IPS-15b (cell line): Measurements from ENCODE around the gene MIS12.

Source experiments
- H3K27me3 ChIP-seq: one replicate; pipeline ENCODE4 v1.6.1; 2013; ENCODE audit warnings: low read length; ENCODE audit not compliant: control insufficient read depth, insufficient read depth
- H3K36me3 ChIP-seq: one replicate; pipeline ENCODE4 v1.6.1; 2013; ENCODE audit warnings: low read length; ENCODE audit not compliant: control insufficient read depth, insufficient read depth
- H3K4me1 ChIP-seq: one replicate; pipeline ENCODE4 v1.6.1; 2013; ENCODE audit warnings: mild to moderate bottlenecking, low read length; ENCODE audit not compliant: control insufficient read depth, insufficient read depth
- H3K4me3 ChIP-seq: one replicate; pipeline ENCODE4 v1.5.1; 2013; ENCODE audit warnings: low read depth, low read length
- H3K9ac ChIP-seq: one replicate; pipeline ENCODE4 v1.6.1; 2013; ENCODE audit warnings: low read depth, mild to moderate bottlenecking, low read length
- H3K9me3 ChIP-seq: one replicate; pipeline ENCODE4 v1.6.1; 2013; ENCODE audit warnings: mild to moderate bottlenecking, low read length; ENCODE audit not compliant: control insufficient read depth, insufficient read depth

MIS12 gene

DNA sequence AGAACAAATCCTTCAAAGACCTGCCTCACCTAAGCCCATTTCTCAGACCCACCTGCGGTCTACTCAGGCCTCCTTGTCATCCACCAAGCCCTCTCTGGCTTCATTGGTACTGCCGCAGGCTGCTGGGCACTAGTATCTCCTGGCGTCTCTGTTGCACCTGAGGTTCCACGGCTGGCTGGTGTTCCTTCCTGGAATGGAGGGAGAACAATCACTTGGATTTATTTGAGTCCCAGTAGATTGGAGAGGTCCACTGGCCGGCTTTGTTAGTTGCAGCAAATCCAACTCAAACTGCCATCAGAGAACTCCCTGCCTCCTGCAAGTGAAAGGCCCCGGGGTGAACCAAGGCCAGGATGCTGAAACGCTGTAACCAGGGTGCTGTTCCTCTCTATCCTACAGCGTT, 15.3 kb downstream of the MIS12 start:
- Histone ChIP-seq H3K9me3 (no peaks in the 10 kb centered on the region), H3K4me3 (no peak overlapping the region), H3K27me3 (peaks cover 51% of the 10 kb centered on the region), H3K36me3 (no peaks in the 10 kb centered on the region), H3K9ac (no peak overlapping the region), H3K4me1 (peaks cover 3% of the 10 kb centered on the region)

DNA sequence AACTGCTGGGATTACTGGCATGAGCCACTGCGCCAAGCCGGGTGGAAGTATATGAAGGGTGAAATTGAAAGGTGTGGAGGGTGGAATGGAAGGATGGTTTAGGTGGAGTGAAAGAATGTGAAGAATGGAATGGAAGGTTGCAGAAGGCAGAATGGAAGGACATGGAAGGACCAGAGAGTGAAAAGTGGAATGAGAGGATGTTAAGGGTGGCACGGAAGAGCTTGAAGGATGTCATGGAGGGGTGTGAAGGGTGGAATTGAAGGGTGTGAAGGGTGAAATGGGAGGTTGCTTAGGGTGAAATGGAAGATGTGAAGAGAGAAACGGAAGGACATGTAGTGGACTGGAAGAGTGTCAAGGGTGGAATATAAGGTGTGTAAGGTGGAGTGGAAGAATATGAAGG, 16.2 kb downstream of the MIS12 start:
- no peaks in the 10 kb centered on the region for H3K9me3 ChIP-seq
- peaks cover 46% of the 10 kb centered on the region for H3K27me3 ChIP-seq
- no peaks in the 10 kb centered on the region for H3K36me3 ChIP-seq
- no peak overlapping the region for H3K9ac ChIP-seq
- H3K4me1 ChIP-seq = peaks cover 3% of the 10 kb centered on the region
- H3K4me3 ChIP-seq = no peak overlapping the region

DNA sequence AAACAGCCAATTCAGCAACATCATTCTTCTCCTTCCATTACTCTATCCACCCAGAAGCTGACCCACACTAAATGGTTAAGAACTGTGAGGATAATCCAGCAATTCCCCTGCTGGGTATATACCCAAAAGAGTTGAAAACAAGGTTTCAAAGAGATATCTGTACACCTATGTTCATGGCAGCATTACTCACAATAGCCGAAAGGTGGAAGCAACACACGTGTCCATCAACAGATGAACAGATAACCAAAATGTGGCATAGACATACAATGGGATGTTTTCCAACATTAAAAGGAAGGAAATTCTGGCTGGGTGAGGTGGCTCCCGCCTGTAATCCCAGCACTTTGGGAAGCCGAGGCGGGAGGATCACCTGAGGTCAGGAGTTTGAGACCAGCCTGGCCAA, 19.9 kb downstream of the MIS12 start:
- H3K4me1 ChIP-seq = peaks cover 2% of the 10 kb centered on the region
- no peak overlapping the region for H3K9ac ChIP-seq
- H3K9me3 ChIP-seq = no peaks in the 10 kb centered on the region
- H3K4me3 ChIP-seq = no peak overlapping the region
- no peaks in the 10 kb centered on the region for H3K36me3 ChIP-seq
- peaks cover 24% of the 10 kb centered on the region for H3K27me3 ChIP-seq

DNA sequence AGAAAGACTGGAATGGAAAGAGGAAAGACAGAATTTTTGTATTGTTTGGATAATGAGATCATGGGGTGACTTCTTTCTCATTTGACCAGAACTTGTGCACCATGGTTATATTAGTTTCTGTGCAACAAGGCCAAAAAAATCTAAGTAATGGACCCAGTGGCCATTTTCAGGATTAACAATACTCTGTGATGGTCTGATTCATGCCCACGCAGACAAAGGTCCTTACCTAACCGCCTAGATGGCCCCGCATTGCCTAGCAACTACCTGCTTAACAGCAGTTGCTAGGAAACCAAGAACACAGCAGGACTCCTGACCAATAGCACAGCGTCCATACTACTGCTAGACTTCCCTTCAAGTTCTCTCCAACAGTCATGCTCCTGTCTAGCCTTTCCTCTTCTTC, 22.4 kb downstream of the MIS12 start:
- no peak overlapping the region for H3K4me3 ChIP-seq
- H3K9ac ChIP-seq = no peak overlapping the region
- H3K4me1 ChIP-seq = no peaks in the 10 kb centered on the region
- no peaks in the 10 kb centered on the region for H3K36me3 ChIP-seq
- peaks cover 2% of the 10 kb centered on the region for H3K27me3 ChIP-seq
- no peaks in the 10 kb centered on the region for H3K9me3 ChIP-seq

DNA sequence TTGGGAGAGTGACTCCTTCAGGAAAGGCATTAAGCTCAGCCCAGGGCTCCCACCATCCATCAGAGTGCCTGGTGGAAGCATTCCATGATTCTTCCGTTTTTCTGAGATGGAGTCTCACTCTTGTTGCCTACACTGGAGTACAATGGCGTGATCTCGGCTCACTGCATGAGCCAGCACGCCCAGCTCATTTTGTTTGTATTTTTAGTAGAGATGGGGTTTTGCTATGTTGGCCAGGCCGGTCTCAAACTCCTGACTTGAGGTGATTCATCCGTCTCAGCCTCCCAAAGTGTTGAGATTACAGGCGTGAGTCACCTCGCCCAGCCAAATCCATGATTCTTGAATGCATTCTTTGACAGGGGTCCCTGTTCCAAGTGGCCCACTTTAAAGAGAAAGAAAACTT, 23.1 kb downstream of the MIS12 start:
- Histone ChIP-seq H3K27me3 (no peaks in the 10 kb centered on the region), H3K4me3 (no peak overlapping the region), H3K4me1 (no peaks in the 10 kb centered on the region), H3K36me3 (no peaks in the 10 kb centered on the region), H3K9ac (no peak overlapping the region), H3K9me3 (no peaks in the 10 kb centered on the region)

DNA sequence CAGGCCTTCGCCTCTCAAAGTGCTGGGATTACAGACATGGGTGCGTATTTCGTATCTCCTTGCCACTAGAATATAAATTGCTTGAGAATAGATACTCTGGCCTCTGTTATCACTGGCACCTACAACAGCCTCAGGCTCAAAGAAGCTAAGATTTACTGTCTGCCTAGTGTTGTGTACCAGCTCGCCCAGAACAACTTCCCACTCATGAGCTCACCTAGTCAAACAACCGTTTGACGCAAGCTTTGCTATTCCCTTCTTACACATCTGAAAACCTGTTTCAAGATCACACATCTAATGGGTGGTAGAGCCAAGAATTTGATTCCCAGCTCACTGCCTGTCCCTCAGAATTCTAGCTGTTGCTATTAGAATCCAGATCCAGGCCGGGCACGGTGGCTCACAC, 24.4 kb downstream of the MIS12 start:
- H3K9ac ChIP-seq = no peak overlapping the region
- no peaks in the 10 kb centered on the region for H3K36me3 ChIP-seq

DNA sequence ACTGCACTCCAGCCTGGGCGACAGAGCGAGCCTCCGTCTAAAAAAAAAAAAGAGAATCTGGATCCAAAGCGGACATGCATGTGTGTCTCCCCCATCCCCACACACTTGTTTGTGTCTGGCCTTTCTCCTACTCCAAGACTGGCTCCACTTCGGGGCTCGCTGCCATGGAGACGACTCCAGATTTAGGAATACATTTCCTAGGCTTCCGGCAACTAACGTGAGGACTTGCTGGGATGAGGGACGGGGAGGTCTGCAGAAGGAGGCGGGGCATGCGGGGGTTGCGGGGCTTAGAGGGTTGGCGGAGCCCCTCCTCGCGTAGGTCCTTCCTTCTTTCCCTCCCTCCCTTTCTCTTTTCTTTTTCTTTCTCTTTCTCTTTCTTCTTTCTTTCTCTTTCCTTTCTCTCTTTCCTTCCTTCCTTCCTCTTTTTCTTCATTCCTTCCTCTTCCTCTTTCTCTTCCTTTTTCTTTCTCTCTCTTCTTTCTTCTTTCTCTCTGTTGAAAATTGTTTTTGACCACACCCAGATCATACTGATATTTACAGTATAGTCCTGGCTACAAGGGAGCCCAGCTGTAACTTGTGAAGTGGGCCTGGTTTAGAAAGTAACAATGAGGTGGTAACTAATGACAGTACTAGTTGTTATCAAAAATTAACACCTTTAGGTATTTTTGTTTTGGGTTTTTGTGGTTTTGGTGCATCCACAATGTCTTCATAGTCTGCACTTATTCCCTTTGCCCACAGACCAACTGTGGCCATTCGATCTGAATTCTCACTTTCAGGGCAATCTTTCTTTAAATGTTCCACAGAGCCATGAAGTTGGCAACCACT, 25.2 kb downstream of the MIS12 start:
- Histone ChIP-seq H3K36me3 (no peaks in the 10 kb centered on the region), H3K27me3 (no peaks in the 10 kb centered on the region), H3K4me3 (no peak overlapping the region), H3K9me3 (no peaks in the 10 kb centered on the region), H3K4me1 (no peaks in the 10 kb centered on the region), H3K9ac (no peak overlapping the region)

More for the DNA sequence above, 24.4 kb downstream of the MIS12 start:
- Histone ChIP-seq H3K4me3 (no peak overlapping the region), H3K27me3 (no peaks in the 10 kb centered on the region), H3K9me3 (no peaks in the 10 kb centered on the region), H3K4me1 (no peaks in the 10 kb centered on the region)

DNA sequence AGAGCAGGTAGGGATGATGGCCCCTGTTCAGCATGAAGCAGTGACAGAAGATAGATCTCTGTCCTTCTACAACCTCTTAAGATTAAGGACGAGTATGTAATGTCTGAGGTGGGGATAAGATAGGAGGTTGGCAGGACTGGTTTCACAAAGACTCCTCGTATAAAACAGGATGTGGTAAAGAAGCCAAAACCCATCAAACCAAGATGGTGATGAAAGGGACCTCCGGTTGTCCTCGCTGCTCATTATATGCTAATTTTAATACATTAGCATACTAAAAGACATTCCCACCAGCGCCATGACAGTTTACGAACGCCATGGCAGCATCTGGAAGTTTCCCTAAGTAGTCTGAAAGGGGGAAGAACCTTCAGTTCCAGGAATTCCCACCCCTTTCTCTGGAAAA, 27.3 kb downstream of the MIS12 start:
- no peaks in the 10 kb centered on the region for H3K36me3 ChIP-seq
- no peak overlapping the region for H3K4me3 ChIP-seq
- no peaks in the 10 kb centered on the region for H3K4me1 ChIP-seq
- no peaks in the 10 kb centered on the region for H3K27me3 ChIP-seq
- no peak overlapping the region for H3K9ac ChIP-seq
- no peaks in the 10 kb centered on the region for H3K9me3 ChIP-seq

DNA sequence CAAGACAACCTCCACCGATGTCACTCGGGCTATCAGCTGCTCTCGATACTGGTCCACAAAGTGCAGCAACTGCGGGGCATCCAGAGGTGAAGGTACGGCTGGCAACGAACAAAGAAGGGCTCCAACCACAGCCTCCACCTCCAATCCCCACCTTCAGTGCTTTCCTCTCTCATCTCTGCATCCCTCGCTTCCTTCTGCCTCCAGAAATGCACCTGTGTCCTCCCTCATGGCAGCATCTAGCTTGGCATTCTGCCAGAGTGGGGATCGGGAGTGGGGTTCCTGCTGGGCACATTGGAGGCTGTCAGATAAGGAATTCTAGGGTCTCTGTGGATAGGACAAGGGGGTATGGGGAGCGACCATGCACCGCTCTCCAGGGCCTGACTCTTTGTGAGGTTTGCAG, 28.6 kb downstream of the MIS12 start:
- Histone ChIP-seq H3K9ac (no peak overlapping the region), H3K36me3 (no peaks in the 10 kb centered on the region), H3K4me3 (no peak overlapping the region), H3K4me1 (no peaks in the 10 kb centered on the region), H3K9me3 (no peaks in the 10 kb centered on the region), H3K27me3 (no peaks in the 10 kb centered on the region)

DNA sequence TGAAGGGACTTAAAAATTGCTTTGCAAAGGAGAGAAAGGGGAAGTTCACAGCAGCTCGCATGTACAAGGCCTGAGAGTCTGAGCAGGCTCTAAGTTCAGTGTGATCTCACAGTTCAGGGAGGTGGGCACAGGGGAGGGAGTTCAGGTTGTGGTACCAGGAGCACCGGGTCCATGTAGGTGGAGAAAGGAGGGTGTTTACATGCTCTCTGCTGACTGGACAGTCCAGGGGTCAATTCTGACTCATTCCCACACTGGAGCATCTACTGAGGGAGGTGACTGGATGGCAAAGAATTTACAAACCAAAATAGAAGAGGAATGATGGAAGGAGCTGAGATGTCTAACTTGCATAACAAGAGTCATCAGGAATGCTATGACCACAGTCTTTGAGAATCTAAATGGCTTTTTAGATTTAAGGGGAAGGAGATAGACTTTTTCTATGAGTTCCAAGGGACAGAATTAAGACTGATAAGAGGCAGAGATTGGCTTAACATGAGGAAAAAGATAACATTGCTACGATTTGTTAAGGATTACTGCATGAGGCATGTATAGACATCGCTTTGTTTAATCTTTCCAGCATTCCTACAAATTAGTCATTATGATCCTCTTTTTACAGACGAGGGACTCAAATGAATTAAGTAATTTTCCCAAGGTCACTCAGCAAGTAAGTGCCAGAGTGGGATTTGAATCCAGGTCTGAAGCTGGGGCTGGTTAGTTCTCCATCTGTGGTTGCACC, 29.9 kb downstream of the MIS12 start:
- H3K4me3 ChIP-seq = no peak overlapping the region
- no peaks in the 10 kb centered on the region for H3K36me3 ChIP-seq
- H3K27me3 ChIP-seq = no peaks in the 10 kb centered on the region
- H3K9ac ChIP-seq = no peak overlapping the region
- H3K9me3 ChIP-seq = no peaks in the 10 kb centered on the region
- no peaks in the 10 kb centered on the region for H3K4me1 ChIP-seq

DNA sequence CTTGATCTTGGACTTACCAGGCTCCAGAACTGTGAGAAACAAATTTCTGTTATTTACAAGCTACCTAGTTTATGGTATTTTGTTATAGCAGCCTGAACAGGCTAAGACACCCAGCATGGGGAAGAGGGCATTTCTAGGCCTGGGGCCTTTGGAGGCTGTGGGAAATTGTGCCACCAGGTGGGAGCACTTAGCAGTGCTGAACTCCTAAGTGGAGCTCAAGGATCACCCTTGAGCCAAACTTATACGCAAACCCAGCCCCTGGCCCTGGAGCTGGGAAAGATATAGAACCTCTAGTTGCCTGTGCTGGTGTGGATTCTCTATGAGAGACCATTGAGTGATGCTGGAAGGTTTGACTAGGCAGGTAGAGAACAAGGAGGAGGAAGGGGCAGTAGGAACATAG, 36.1 kb downstream of the MIS12 start:
- Histone ChIP-seq H3K9me3 (no peaks in the 10 kb centered on the region), H3K36me3 (no peaks in the 10 kb centered on the region), H3K9ac (no peak overlapping the region), H3K4me3 (no peak overlapping the region), H3K4me1 (no peaks in the 10 kb centered on the region), H3K27me3 (no peaks in the 10 kb centered on the region)

DNA sequence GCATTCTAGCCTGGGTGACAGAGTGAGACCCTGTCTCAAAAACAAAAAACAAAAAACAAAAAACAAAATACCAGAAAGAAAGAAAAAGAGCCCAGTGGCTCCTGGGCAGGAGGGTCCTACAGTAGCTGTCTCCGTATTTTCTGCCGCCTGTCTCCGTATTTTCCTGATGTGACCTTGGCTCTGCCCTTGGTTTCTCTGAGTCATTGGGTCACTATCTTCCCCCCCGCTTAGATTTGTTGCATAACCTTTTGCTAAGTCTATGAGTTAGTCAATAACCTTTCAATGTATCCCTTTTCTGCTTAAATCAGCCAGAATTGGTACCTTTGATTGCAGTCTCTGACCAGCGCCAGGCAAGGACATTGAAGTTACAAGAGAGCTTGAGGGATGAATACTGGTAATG, 36.9 kb downstream of the MIS12 start:
- no peaks in the 10 kb centered on the region for H3K9me3 ChIP-seq
- no peaks in the 10 kb centered on the region for H3K27me3 ChIP-seq
- H3K4me1 ChIP-seq = no peaks in the 10 kb centered on the region
- no peaks in the 10 kb centered on the region for H3K36me3 ChIP-seq
- H3K4me3 ChIP-seq = no peak overlapping the region
- no peak overlapping the region for H3K9ac ChIP-seq
